Muscle layer of colon (tissue), 2 donors: ENCODE results near the gene GAGE10.
"Not testable (repeated sequence)": the region's sequence is repeated elsewhere in the genome, so short reads cannot be mapped to it uniquely, and the experiment has no call there.

Source experiments
- H3K27ac ChIP-seq: one replicate; pipeline ENCODE4 v1.7.0; 2013; ENCODE audit warnings: low read depth, mild to moderate bottlenecking, low read length, moderate library complexity
- H3K27me3 ChIP-seq, 2 donors: one replicate each; pipeline ENCODE4 v1.7.0; 2013; ENCODE audit warnings: low read length in 2 of 2, mild to moderate bottlenecking in 2 of 2; ENCODE audit not compliant: insufficient read depth in 2 of 2, control insufficient read depth in 1 of 2
- H3K36me3 ChIP-seq: one replicate; pipeline ENCODE4 v1.7.0; 2013; ENCODE audit warnings: mild to moderate bottlenecking, low read length; ENCODE audit not compliant: insufficient read depth
- H3K4me1 ChIP-seq: one replicate; pipeline ENCODE4 v1.7.0; 2013; ENCODE audit warnings: mild to moderate bottlenecking, low read length; ENCODE audit not compliant: insufficient read depth
- H3K4me3 ChIP-seq, 2 donors: one replicate each; pipeline ENCODE4 v1.7.0; 2013; ENCODE audit warnings: low read length in 2 of 2, low read depth in 1 of 2, mild to moderate bottlenecking in 1 of 2, moderate library complexity in 1 of 2
- H3K9ac ChIP-seq: one replicate; pipeline ENCODE4 v1.7.0; 2013; ENCODE audit warnings: low read length
- H3K9me3 ChIP-seq: one replicate; pipeline ENCODE4 v1.7.0; 2013; ENCODE audit warnings: mild to moderate bottlenecking, low read length
- donor health status: abdominal sarcoma.
- donor health status: Adenocarcinoma of cecum.

GAGE10 gene

DNA sequence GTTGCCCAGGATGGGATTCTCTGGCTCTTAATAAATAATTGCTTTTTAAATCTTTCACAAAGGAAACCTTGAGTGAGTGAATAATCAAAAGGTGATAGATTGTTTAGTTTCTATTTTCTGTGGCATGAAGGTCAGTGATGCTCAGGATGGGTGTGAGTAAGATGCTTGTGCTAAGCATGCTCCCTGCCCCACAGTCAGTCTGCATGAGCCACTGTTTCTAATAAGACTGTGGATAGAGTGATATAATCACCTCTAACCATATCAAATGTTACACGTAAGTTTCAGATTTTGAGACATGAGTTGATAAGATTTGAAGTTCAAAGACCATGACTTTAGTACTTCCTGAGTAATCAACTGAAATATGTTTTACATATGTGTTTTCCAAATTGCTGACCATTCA is 2.7 kb upstream of the GAGE10 start:
- H3K27me3 ChIP-seq, result peaks cover 0 to 8% of the 10 kb centered on the region in 2 donors
- no peak overlapping the region for H3K9ac ChIP-seq
- no peak overlapping the region for H3K27ac ChIP-seq
- no peaks in the 10 kb centered on the region for H3K36me3 ChIP-seq
- H3K9me3 ChIP-seq, result no peaks in the 10 kb centered on the region
- no peak overlapping the region for H3K4me3 ChIP-seq
- no peaks in the 10 kb centered on the region for H3K4me1 ChIP-seq

GRCh38 chrX:49307775-49308174 is 4.3 kb downstream of the GAGE10 start:
- not testable (repeated sequence) for H3K9ac ChIP-seq, H3K4me3 ChIP-seq, H3K27ac ChIP-seq, H3K36me3 ChIP-seq, H3K4me1 ChIP-seq, H3K9me3 ChIP-seq, H3K27me3 ChIP-seq

- Histone ChIP-seq H3K9ac (no peak overlapping the region), H3K9me3 (no peaks in the 10 kb centered on the region)
These were observed 5.3 kb downstream of the GAGE10 start for GRCh38 chrX:49308604-49309269.

GRCh38 chrX:49309401-49309981 is 6.0 kb downstream of the GAGE10 start:
- peak overlapping the region; percentile 19 for H3K9ac ChIP-seq
- peak overlapping the region; percentile 43 for H3K27ac ChIP-seq
- H3K27me3 ChIP-seq, result no peaks in the 10 kb centered on the region
- H3K4me3 ChIP-seq, result peak overlapping the region in 1 of 2 donors; percentile 58
- no peaks in the 10 kb centered on the region for H3K4me1 ChIP-seq
- no peaks in the 10 kb centered on the region for H3K9me3 ChIP-seq
- H3K36me3 ChIP-seq, result no peaks in the 10 kb centered on the region

More at GRCh38 chrX:49308604-49309269, 5.3 kb downstream of the GAGE10 start:
- no peaks in the 10 kb centered on the region for H3K36me3 ChIP-seq
- no peaks in the 10 kb centered on the region for H3K27me3 ChIP-seq
- no peaks in the 10 kb centered on the region for H3K4me1 ChIP-seq
- H3K27ac ChIP-seq, result peak overlapping the region; percentile 9
- H3K4me3 ChIP-seq, result peak overlapping the region in 1 of 2 donors; percentile 58

GRCh38 chrX:49310371-49310770 is 6.9 kb downstream of the GAGE10 start:
- Histone ChIP-seq H3K4me3 (peak overlapping the region in 1 of 2 donors; percentile 58), H3K4me1 (no peaks in the 10 kb centered on the region), H3K27ac (no peak overlapping the region), H3K9me3 (no peaks in the 10 kb centered on the region), H3K27me3 (no peaks in the 10 kb centered on the region), H3K36me3 (no peaks in the 10 kb centered on the region), H3K9ac (no peak overlapping the region)

GRCh38 chrX:49312176-49312575 is 8.7 kb downstream of the GAGE10 start:
- Histone ChIP-seq H3K4me3 (no peak overlapping the region), H3K4me1 (no peaks in the 10 kb centered on the region), H3K27ac (no peak overlapping the region), H3K27me3 (no peaks in the 10 kb centered on the region), H3K36me3 (no peaks in the 10 kb centered on the region), H3K9ac (no peak overlapping the region), H3K9me3 (no peaks in the 10 kb centered on the region)

DNA sequence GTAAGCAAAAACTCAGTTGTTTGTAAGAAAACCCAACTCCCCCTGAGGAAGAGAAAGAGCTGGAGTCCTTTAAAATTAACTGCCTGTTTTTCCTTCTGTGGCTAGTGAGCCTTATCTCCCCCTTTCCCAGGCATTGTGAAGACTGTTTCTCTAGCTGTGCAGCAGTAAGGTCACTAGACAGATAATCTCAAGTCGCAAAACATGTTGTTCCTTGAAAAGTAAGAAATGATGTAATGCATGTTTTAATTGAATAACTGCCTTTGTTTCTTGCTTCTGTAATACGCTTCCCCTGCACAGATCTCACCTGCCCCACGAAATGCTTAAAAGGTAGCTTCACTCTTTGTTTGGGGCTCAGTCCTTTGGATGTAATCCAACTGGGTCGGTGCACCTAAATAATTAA is 12.6 kb downstream of the GAGE10 start:
- Histone ChIP-seq H3K4me3 (no peak overlapping the region), H3K27me3 (no peaks in the 10 kb centered on the region), H3K36me3 (no peaks in the 10 kb centered on the region), H3K27ac (no peak overlapping the region), H3K9me3 (no peaks in the 10 kb centered on the region), H3K4me1 (no peaks in the 10 kb centered on the region), H3K9ac (no peak overlapping the region)

DNA sequence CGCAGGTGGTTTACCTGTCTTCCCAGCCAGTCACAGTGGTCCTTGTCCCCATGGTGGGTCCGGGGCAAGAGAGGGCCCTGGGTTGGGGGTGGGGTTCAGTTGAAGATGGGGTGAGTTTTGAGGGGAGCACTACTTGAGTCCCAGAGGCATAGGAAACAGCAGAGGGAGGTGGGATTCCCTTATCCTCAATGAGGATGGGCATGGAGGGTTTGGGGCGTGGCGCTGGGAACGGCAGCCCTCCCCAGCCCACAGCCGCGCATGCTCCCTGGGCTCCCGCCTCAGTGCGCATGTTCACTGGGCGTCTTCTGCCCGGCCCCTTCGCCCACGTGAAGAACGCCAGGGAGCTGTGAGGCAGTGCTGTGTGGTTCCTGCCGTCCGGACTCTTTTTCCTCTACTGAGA is 18.3 kb downstream of the GAGE10 start, which contains the start of gene GAGE12J:
Gene GAGE12J (plus strand): TSS at position 301 of the 400 bp plus-strand sequence. CDS start 1,157 bp downstream, outside the sequence.
- not testable (repeated sequence) for H3K36me3 ChIP-seq, H3K27me3 ChIP-seq, H3K9me3 ChIP-seq, H3K27ac ChIP-seq, H3K4me1 ChIP-seq, H3K9ac ChIP-seq, H3K4me3 ChIP-seq

DNA sequence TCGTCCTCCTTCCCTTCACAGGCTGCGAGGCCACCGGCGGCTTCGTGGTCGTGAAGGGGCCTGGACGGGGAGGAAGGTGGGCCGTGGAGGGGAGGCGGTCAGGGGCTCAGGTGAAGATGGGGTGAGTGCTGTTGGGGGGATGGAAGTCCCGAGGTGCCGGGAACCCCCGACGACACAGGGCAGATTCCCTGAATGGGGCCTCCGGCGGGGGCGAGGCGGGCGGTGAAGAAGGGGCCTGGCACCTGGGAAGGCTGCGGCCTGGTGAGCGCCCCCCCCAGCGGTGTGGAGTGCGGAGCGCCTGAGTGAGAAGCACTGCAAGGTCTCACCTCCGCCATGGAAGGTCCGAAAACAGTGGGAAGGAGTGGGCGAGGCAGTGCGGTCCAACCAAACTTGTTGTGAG is 18.8 kb downstream of the GAGE10 start:
- H3K9me3 ChIP-seq, H3K27me3 ChIP-seq, H3K4me1 ChIP-seq, H3K4me3 ChIP-seq, H3K9ac ChIP-seq, H3K36me3 ChIP-seq, H3K27ac ChIP-seq: not testable (repeated sequence)

DNA sequence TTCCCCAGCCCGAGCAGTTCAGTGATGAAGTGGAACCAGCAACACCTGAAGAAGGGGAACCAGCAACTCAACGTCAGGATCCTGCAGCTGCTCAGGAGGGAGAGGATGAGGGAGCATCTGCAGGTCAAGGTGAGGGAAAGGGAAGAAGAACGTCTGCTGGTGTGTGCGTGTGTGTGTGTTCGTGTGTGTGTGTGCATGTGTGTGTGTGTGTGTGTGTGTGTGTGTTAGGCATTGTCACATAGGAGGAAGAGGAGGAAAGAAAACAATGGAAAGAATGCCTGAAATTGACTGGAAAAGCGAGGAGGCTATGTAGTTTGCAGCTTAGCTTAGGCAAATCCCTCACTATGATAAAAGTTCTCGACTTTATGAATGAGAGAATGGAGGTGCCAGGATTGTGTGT is 20.3 kb downstream of the GAGE10 start:
- not testable (repeated sequence) for H3K4me3 ChIP-seq, H3K4me1 ChIP-seq, H3K9ac ChIP-seq, H3K27ac ChIP-seq, H3K9me3 ChIP-seq, H3K36me3 ChIP-seq, H3K27me3 ChIP-seq

DNA sequence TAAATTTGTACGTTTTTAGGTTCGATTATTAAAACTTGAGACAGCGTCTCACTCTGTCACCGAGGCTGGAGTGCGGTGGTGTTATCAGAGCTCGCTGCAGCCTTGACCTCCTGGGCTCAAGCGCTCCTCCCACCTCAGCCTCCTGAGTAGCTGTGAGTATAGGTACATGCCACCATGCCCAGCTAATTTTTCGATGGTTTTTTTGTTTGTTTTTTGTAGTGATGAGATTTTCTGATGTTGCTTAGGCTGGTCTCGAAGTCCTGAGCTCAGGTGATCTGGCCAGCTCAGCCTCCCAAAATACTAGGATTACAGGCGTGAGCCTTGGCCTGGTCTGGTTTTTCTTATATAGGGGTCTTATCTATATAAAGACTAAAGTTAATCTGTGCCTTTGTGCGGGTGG is 27.0 kb downstream of the GAGE10 start:
- not testable (repeated sequence) for H3K27ac ChIP-seq, H3K4me1 ChIP-seq, H3K27me3 ChIP-seq, H3K4me3 ChIP-seq, H3K9me3 ChIP-seq, H3K36me3 ChIP-seq, H3K9ac ChIP-seq

- not testable (repeated sequence) for H3K27me3 ChIP-seq, H3K27ac ChIP-seq, H3K9me3 ChIP-seq, H3K4me3 ChIP-seq, H3K4me1 ChIP-seq, H3K9ac ChIP-seq, H3K36me3 ChIP-seq
These were observed 27.8 kb downstream of the GAGE10 start, which contains the start of gene GAGE13 for GRCh38 chrX:49331282-49331681. GAGE13 (plus strand) TSS chrX:49331582; CDS start chrX:49332738, 1,156 bp downstream.
